ENCODE measurements around the gene NSA2.
A peak's percentile ranks its signal among the peaks of the same experiment; 100 is the strongest.
"Not testable (repeated sequence)": the region's sequence is repeated elsewhere in the genome, so short reads cannot be mapped to it uniquely, and the experiment has no call there.

The NSA2 gene

DNA sequence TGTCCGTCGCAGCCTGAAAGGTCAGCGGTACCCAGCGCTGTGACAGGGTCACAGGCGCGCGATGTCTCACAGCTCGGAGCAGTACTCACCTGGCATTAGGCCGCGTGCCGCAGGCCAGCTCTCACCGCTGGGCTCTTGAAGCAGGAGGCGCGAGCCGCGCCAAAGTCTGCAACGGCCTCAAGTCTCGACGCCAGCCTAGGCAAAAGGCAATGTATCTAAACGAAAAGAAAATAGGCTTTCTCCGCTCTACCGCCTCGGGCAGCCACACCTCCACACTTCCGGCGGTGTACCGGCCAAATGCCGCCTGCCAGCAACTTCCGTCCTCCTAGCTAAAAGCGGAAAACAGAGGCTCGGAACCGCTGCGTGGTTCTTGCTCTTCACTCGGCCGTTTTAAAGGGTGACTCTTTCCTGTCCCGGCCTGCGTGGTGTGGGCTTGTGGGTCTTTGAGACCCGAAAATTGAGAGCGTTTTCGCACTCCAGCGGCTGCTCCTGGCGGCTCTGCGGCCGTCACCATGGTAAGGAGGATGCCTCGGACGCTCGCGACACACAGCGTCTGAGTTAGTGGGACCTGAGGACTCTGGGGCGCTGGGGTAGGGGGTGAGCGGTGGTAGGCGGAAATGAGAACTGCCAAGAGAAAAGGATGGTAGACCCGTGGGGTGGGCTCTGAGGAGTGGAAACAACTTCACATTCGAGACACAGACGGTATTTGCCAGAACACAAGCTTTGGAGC, at the start of gene NSA2, which contains the start of gene GFM2:
TSS of gene NSA2 (plus strand) at position 401 of the 730 bp plus-strand sequence. CDS start at position 513, 112 bp downstream.
TSS of gene GFM2 (minus strand) at position 269 of the 730 bp plus-strand sequence. CDS start 3,375 bp downstream, outside the sequence.
- DNase-seq: peak; percentile 49

DNA sequence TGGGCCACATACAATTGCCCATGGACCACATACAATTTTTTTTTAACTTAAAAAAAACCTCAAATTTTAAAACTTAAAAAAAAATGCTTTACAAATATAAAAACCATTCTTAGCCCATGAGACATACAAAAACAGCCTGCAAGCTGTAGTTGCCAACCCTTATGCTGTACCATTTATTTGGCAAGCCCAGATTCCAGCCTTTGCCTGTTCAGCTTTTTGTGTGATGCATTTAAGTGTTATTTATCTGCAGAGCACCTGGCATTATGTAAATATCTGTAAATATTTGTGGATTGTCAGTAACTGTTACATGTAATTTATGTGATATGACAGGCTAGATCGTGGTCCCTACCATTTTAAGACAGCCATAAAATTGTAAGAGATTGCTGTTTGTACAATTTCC, 49.5 kb upstream of the NSA2 start:
- no peak for DNase-seq

DNA sequence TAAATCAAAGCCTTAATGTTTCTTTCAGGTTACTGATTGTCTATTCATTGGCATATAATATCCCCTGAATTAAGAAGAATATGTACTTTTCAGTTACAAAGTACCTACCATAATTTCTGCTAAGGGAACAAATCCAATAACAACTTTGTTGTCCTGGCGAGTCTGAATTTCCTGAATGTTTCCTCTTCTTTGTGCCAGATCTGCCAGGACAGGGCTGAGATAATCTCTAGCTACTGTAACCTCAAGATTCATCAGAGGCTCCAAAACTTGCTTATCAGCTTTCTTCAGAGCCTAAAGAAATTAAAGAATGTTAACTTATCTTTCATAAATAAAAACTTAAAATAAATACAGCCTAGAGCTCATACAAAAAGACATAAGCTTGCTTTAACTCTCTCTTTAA, 44.8 kb upstream of the NSA2 start:
- no peak for DNase-seq

DNA sequence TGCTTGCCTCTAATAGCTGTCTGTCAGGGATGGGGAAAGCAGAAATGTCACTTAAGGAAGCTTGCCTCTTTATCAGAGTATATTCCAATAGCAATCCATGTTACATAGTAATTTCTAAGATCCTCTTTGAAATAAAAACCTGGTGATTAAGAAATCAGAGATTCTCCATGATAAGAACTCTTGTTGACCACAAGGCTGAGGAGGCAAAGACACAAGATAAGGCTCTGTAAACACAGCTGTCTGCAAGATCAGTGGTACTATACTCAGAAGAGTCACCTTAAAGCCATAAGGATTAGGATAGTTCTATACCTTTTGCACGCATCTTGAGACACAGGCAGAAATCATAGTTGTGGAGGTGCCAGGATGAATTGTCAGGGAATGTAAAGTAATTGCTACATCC, 41.7 kb upstream of the NSA2 start:
- DNase-seq: no peak

DNA sequence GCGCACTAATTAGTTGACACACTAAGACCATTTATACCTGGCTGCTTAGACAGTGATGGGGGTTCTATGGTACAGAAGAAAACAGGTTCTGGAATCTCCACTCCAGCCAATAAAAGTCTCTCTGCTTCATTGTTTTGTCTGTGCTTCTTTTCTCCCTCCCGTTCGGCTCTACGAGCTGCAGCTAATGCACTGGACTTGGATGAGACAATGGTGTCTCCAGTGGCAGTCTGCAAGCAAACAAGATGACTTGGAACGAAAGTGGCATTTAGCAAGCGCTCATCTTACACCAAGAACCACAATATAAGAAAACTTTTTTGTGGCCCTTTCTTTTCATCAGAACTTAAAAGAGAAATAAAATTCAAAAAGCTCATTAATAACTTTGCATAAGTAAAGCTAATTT, 30.3 kb upstream of the NSA2 start:
- DNase-seq: no peak

DNA sequence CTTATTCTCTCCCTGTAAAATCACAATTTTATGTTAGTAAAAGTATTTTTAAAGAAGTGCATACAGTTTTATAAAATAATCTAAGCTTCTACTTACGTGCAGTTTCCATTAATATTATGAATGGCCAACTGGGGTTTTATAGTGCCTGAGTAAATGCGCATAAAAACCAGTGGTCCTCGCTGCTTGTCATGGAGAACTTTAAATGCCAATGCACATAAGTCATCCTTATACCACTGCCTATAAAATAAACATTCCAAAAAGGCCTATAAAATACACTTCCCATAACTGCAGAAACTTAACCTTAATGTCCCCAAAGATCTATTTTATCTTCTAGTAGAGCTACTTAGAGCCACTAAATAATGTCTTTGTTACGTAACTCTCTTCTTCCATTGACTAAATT, 28.6 kb upstream of the NSA2 start:
- no peak for DNase-seq

DNA sequence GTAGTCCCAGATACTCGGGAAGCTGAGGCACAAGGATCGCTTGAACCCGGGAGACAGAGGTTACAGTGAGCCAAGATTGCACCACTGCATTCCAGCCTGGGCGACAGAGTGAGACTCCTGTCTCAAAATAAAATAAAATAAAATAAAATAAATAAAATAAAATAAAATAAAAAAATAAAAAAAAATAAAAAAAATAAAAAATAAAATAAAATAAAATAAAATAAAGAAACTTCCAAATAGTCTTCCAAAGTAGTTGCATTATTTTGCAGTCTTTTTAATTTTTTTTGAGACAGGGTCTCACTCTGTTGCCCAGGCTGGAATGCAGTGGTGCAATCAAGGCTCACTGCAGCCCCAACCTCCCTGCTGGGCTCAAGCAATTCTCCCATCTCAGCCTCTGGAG, 18.3 kb upstream of the NSA2 start:
- DNase-seq: not testable (repeated sequence)

DNA sequence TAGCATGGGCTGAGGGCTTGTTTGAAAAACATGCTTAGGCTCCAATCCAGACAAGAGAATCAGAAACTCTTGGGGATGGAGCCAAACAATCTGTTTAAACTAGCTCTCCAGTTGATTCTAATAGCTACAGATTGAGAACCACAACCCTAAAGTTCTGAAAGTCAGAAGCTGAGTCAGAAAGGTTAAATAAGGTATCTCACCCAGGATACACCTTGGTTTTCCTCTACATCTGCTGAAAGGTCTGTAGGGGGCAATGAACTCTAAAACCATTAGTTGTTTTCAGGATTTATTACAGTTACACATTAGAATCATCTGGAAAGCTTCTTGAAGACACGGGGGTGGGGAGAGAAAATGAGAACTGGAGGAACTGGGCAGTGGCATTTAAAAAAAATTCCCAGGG, 5.8 kb upstream of the NSA2 start:
- DNase-seq: no peak

DNA sequence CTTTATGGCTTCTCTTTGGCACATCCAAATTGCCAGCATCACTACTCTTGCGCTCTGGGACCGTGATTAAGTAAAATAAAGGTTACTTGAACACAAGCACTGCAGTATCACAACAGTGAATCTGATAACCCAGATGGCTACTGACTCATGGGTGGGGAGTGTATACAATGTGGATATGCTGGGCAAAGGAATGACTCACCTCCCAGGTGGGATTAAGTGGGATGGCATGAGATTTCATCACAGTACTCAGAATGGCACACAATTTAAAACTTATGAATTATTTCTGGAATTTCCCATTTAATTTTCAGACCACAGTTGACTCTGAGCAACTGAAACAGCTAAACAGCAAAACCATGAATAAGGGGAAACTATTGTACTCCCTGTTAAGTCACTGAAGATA, 4.5 kb upstream of the NSA2 start:
- DNase-seq: no peak

DNA sequence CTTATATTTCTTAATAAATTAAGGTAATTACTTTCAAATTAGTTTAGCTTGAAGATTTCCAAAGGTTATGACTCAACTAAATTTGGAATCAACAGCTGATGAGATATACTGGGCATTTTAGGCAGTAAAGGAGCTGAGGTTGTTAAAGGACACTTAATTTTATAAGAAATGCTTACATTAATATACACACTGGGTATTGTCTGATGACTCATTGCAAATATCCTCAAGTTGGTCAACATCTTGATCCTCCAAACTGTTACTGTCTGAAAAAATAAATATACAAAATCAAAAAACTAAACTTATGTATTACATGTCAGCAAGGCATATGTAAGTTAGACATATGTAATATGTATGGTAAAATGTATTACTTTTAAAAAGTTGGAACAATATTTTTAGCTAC, 3.5 kb upstream of the NSA2 start:
- no peak for DNase-seq

DNA sequence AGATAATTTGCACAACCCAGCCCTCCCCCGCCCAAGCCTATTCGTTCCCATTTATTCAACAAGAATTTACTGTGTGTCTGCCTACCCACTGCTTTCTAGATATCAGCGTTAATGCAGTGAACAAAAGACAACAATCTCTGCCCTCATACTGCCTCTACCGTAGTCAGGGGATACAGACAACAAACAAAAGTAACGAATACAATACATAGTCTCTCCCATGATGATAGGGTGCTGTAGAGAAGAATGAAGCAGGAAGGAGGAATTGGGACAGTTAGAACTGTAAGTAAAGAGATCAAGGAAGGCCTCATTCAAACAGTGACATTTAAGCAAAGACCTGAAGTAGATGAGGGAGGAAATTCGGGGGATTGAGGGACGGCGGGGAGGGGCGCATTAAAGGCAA, 1.8 kb upstream of the NSA2 start:
- no peak for DNase-seq

DNA sequence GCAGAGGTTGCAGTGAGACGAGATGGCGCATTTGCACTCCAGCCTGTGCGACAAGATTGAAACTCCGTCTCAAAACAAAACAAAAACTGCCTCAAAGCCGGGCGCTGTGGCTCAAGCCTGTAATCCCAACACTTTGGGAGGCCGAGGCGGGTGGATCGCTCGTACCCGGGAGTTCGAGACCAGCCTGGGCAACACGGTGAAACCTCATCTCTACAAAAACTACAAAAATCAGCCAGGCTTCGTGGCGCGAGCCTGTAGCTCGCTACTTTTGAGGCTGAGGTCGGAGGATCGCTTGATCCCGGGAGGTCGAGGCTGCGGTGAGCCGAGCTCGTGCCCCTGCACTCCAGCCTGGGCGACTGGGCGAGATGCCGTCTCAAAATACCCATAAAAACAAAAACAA, 1.1 kb upstream of the NSA2 start:
- no peak for DNase-seq

DNA sequence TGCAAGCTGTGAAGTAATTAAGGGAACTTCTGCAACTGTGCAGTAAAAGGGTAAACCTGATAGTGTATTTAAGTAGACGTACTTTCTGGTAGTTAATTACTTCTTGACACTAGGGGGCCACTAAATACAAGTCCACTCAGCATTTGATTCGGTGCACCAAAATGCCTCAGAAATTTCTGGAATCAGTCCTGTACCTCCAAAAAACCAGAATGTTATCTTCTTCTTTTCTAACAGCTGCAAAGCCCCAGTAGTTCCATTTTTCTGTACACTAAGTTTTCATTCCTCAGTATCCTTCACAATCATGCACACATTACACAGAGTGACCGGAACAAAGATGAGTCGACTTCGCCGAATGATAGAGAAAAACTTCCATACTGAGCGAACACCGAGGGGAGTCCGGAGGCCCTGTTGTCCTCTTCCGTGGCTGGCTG, 616 bp upstream of the NSA2 start:
- no peak for DNase-seq

DNA sequence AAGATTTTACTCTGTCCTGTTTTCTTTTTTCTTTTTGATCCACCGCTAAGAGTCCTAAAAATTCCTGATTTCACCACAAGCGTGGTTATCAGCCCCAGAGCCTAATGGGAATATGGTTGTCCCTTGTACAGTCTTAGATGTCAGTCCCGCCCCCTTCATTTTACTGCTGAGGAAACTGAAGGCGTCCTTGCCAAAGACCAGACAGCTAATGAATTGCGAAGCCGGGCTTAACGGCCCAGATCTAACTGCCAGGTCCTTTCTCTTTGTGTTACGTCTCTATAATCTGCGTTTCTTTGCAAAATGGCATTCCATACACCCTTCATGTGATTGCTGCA, 497 bp downstream of the NSA2 start:
- DNase-seq: no peak

DNA sequence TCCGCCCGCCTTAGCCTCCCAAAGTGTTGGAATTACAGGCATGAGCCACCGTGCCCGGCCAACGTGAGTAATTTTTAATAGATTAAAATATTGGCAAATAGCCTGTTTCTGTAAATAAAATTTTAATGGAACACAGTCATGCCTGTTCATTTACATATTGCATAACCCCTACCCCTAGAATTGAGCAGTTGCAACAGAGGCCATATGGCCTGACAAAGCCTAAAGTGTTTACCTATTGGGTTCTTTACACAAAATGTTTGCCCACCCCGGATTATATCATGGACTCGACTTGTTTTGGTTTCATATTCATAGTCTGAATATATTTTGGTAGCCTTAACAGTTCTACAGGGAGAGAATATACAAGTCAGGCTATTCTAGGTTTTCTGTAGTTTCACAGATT, 5.3 kb downstream of the NSA2 start:
- no peak for DNase-seq

DNA sequence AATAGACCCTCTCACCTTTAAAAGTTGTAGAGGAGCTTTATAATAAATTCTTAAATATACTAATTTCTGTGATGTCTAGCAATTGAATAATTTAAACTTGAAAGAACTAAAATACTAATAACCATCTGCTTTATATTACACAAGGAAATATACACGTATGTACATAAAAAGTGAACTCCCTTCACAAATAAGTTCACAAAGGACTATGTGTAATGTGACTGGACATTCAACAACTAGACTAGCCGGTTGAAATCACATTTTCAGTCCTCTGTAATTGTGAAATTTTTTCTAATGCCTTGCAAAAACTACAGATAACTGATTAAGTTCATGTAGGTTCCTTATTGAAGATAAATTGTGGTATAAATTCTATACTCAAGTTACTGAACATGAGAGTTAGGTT, 11.6 kb downstream of the NSA2 start:
- no peak for DNase-seq

DNA sequence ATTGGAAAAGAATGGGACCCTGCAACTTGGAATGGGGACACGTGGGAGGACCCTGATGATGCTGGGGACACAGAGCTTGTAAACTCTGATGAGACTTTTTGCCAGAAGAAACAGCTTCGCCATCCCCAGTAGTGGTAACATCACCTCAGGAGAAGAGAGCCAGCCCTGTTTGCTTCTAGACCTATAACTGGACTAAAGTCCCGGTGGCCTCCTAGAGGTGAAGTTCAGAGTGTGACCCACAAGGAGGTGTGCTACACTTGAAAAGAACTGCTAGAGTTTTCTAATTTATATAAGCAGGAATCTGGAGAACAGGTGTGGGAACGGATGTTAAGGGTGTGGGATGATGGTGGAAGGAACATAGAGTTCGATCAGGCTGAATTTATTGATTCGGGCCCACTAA, 19.8 kb downstream of the NSA2 start:
- DNase-seq: no peak

DNA sequence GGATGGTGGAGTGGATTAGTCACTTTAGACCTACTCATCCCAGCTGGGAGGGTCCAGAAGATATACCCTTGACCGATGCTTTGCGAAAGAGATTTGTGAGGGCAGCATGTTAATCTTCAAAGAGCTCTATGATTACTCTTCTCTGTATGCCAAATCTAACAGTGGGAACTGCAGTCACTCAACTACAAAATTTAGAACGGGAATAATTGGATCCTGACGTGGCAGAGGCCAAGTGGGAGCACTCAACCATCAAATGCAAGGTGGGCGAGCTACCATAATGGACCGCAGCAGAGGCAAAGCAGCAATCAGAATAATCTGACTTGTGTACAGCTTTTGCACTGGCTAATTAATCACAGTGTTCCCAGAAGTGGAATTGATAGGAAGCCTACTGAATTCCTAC, 20.4 kb downstream of the NSA2 start:
- no peak for DNase-seq

DNA sequence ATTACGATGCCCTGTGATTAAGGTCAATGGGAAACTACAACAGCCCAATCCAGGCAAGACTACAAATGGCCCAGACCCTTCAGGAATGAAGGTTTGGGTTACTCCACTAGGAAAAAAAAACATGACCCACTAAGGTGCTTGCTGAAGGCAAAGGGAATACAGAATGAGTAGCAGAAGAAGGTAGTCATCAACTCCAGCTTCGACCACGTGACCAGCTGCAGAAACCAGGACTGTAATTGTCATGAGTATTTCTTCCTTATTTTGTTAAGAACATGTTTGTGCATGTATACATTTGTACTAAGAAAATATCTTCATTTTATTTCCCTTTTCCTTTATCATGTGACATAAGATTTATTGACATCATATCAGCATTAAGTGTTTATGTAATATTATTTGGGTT, 24.6 kb downstream of the NSA2 start:
- not testable (repeated sequence) for DNase-seq

DNA sequence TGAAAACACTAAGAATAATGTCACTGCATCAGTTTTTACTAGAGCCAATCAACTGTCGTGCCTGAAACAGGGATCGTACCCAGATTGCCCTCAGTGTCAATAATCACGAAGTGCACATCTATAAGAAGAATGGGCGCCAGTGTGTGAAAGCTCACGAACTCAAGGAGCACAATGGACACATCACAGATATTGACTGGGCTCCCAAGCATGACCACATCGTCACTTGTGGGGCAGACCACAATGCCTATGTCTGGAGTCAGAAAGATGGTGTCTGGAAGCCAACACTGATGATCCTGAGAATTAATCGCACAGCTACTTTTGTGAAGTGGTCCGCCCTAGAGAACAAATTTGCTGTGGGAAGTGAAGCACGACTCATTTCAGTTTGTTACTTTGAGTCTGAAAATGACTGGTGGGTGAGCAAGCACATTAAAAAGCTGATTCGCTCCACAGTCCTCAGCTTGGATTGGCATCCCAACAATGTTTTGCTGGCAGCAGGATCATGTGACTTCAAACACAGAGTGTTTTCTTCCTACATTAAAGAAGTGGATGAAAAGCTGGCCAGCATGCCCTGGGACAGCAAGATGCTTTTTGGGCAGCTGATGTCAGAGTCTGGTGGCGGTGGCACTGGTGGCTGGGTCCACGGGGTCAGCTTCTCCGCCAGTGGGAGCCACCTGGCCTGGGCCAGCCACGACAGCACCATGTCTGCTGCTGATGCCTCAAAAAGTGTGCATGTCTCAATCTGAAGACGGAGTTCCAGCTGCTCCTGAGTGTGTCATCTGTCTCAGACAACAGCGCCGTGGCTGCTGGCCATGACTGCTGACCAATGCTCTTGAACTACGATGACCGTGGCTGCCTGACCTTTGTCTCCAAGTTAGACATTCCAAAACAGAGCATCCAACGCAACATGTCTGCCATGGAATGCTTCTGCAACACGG, 32.2 kb downstream of the NSA2 start:
- no peak for DNase-seq

DNA sequence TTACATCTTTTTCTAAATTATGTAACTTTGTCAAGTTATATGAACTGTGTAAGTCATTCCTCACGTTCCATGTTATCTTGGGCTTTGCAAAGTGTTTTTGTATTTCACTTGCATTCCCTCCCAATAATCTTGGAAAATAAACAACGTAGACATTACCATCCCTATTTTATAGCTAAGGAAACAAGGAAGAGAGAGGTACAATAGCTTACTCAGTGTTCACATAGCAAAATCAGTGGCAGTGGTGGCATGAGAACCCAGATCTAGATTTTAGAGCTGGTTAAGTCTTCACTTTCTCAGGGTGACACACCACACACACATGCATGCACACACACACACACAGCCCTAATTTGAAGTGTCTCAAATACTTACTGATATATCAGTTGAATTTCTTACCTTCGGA, 34.1 kb downstream of the NSA2 start:
- DNase-seq: no peak

DNA sequence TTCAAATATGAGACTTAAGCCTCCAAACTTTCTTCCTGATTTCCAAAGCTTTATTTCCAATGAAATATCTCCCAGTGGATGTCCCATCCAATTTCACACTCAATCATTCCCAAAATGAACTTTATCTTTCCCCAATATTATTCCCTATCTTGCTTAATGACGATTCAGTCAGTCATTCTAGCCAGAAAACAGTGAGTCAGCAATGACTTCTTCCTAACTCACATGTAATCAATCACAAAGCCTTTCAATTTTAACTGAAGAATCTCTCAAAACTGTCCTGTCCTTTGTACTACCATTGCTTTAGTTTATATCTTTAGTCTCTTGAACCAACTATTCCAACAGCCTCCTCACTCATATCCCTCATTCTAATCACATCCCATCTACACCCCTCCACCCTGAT, 34.9 kb downstream of the NSA2 start:
- no peak for DNase-seq

DNA sequence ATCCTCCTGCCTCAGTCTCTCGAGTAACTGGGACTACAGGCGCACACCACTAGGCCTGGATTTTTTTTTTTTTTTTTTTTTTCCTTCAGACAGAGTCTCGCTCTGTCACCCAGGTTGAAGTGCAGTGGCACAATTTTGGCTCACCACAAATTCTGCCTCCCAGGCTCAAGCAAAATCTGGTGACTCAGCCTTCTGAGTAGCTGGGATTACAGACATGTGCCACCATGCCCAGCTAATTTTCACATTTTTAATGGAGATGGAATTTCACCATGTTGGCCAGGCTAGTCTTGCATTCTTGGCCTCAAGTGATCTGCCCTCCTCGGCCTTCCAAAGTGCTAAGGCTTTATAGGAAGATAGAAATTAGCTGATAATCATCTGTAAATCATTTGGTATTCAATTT, 43.9 kb downstream of the NSA2 start:
- no peak for DNase-seq

DNA sequence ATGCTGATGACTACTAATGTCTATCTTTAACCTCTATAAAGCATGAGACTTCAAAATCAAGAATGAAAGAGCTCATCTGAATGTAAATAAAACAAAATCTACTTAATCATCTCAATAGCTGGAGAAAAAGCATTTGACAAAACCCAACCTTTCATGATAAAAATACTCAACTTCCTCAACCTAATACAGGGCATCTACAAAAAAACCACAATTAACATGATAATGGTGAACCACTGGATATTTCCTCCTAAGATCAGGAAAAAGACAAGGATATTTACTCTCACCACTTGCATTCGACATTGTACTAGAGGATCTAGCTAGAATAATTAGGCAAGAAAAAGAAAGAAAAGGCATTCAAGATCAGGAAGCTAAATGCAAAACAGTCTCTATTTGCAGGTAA, 49.8 kb downstream of the NSA2 start:
- DNase-seq: no peak

Measured in NCI-H524 treated with DMSO at 0.1 percent for 48 hours (cell line).